Cerebellar nuclear complex (tissue), 1 donor: ENCODE measurements around the gene SERPINA1.

Source experiments
- DNase-seq, 2 experiments: peaks; one replicate each; lab custom pipeline; 2025; lab: John Stamatoyannopoulos, UW

SERPINA1 gene

GRCh38 chr14:94397289-94398181, 9.1 kb upstream of the SERPINA1 start:
- DNase-seq: no peak

GRCh38 chr14:94396628-94397225, 8.3 kb upstream of the SERPINA1 start:
- no peak for DNase-seq

GRCh38 chr14:94395888-94396574, 7.6 kb upstream of the SERPINA1 start:
- DNase-seq: no peak

GRCh38 chr14:94395282-94395887, 7.0 kb upstream of the SERPINA1 start:
- no peak for DNase-seq

- no peak for DNase-seq
Measured at GRCh38 chr14:94394581-94395207, 6.3 kb upstream of the SERPINA1 start.

- no peak for DNase-seq
Measured at GRCh38 chr14:94394025-94394493, 5.7 kb upstream of the SERPINA1 start.

GRCh38 chr14:94393474-94393873, 5.1 kb upstream of the SERPINA1 start:
- no peak for DNase-seq

GRCh38 chr14:94392510-94392935, 4.1 kb upstream of the SERPINA1 start:
- no peak for DNase-seq

GRCh38 chr14:94391281-94391975, 3.0 kb upstream of the SERPINA1 start:
- DNase-seq: no peak

GRCh38 chr14:94390372-94391086, 2.1 kb upstream of the SERPINA1 start:
- no peak for DNase-seq

- no peak for DNase-seq
Measured at GRCh38 chr14:94389731-94390371, 1.4 kb upstream of the SERPINA1 start.

- no peak for DNase-seq
Measured at GRCh38 chr14:94389104-94389469, 685 bp upstream of the SERPINA1 start.

GRCh38 chr14:94388027-94388383, 397 bp downstream of the SERPINA1 start:
- no peak for DNase-seq

- no peak for DNase-seq
Measured at GRCh38 chr14:94387051-94388026, 1.1 kb downstream of the SERPINA1 start.

- DNase-seq: no peak
Measured at GRCh38 chr14:94386085-94387031, 2.0 kb downstream of the SERPINA1 start.

GRCh38 chr14:94385553-94386057, 2.8 kb downstream of the SERPINA1 start:
- no peak for DNase-seq

- DNase-seq: no peak
Measured at GRCh38 chr14:94384342-94384741, 4.1 kb downstream of the SERPINA1 start.

- DNase-seq: no peak
Measured at GRCh38 chr14:94383777-94384176, 4.6 kb downstream of the SERPINA1 start.
